Stimulated activated CD4-positive, alpha-beta T cell treated with anti-CD3 and anti-CD28 coated beads, Interleukin-1b, Interleukin-23, amount 100 ng/mL, for 24 hours (primary cell): ENCODE measurements around the gene ZNF148.
A peak's percentile ranks its signal among the peaks of the same experiment; 100 is the strongest.
"Not testable (repeated sequence)": the region's sequence is repeated elsewhere in the genome, so short reads cannot be mapped to it uniquely, and the experiment has no call there.

ENCODE experiments used
- DNase-seq, 4 experiments: peaks; one replicate each; pipeline ENCODE4 v3.0.0-alpha.2; 2020; ENCODE audit warnings: low read depth in 4 of 4, low spot score in 1 of 4

ZNF148 gene

GRCh38 chr3:125374996-125375941 is at the start of gene ZNF148:
Gene ZNF148 (minus strand): TSS chr3:125375325. CDS start chr3:125313640, 61,685 bp downstream.
- DNase-seq: peak; percentile 72 to 87 (median 79)

- no peak for DNase-seq
Observed at GRCh38 chr3:125418306-125418705, 43.2 kb upstream of the ZNF148 start.

GRCh38 chr3:125416235-125416634 is 41.1 kb upstream of the ZNF148 start:
- DNase-seq: no peak

GRCh38 chr3:125414669-125415068 is 39.5 kb upstream of the ZNF148 start:
- no peak for DNase-seq

- no peak for DNase-seq
Observed at GRCh38 chr3:125410922-125411321, 35.8 kb upstream of the ZNF148 start.

GRCh38 chr3:125406070-125406469 is 30.9 kb upstream of the ZNF148 start:
- no peak for DNase-seq

- DNase-seq: not testable (repeated sequence)
Observed at GRCh38 chr3:125405515-125405914, 30.4 kb upstream of the ZNF148 start.

- no peak for DNase-seq
Observed at GRCh38 chr3:125403789-125404188, 28.7 kb upstream of the ZNF148 start.

GRCh38 chr3:125402639-125403038 is 27.5 kb upstream of the ZNF148 start:
- DNase-seq: no peak

GRCh38 chr3:125401402-125401801 is 26.3 kb upstream of the ZNF148 start:
- DNase-seq: no peak

GRCh38 chr3:125398952-125399351 is 23.8 kb upstream of the ZNF148 start:
- no peak for DNase-seq

- no peak for DNase-seq
Observed at GRCh38 chr3:125395091-125395490, 20.0 kb upstream of the ZNF148 start.

GRCh38 chr3:125394406-125394805 is 19.3 kb upstream of the ZNF148 start:
- DNase-seq: no peak

- DNase-seq: no peak
Observed at GRCh38 chr3:125389282-125389681, 14.2 kb upstream of the ZNF148 start.

- not testable (repeated sequence) for DNase-seq
Observed at GRCh38 chr3:125388369-125388768, 13.2 kb upstream of the ZNF148 start.

GRCh38 chr3:125386811-125387210 is 11.7 kb upstream of the ZNF148 start:
- no peak for DNase-seq

GRCh38 chr3:125383744-125384143 is 8.6 kb upstream of the ZNF148 start:
- DNase-seq: no peak

- DNase-seq: no peak
Observed at GRCh38 chr3:125382298-125382697, 7.2 kb upstream of the ZNF148 start.

GRCh38 chr3:125381743-125382142 is 6.6 kb upstream of the ZNF148 start:
- no peak for DNase-seq

- DNase-seq: no peak
Observed at GRCh38 chr3:125381314-125381713, 6.2 kb upstream of the ZNF148 start.

- no peak for DNase-seq
Observed at GRCh38 chr3:125379483-125379882, 4.4 kb upstream of the ZNF148 start.

GRCh38 chr3:125378762-125379161 is 3.6 kb upstream of the ZNF148 start:
- no peak for DNase-seq
